Measurements from ENCODE around the gene LGI4.

DNA sequence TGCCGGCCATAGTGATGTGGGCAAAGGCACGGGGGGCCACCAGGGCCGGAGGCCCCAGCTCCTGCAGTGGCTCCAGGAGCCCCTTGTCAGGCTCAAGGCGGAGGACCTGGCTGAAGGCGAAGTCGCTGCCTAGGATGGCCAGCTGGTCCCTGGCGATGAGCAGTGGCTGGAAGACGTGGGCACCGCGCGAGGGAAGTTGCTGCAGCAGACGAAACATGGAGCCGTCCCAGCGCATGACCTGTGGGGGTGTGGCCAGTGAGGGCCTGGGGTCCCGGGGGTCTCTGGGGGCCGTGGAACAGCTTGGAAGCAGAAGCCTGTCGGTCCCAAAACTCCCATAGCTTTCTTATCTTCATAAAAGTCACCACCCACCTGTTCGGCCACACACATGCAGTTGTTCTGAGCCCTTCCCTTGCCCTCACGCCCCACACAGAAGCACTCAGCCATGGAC, 9.6 kb downstream of the LGI4 start:
- TF ChIP-seq, protein P1, sequence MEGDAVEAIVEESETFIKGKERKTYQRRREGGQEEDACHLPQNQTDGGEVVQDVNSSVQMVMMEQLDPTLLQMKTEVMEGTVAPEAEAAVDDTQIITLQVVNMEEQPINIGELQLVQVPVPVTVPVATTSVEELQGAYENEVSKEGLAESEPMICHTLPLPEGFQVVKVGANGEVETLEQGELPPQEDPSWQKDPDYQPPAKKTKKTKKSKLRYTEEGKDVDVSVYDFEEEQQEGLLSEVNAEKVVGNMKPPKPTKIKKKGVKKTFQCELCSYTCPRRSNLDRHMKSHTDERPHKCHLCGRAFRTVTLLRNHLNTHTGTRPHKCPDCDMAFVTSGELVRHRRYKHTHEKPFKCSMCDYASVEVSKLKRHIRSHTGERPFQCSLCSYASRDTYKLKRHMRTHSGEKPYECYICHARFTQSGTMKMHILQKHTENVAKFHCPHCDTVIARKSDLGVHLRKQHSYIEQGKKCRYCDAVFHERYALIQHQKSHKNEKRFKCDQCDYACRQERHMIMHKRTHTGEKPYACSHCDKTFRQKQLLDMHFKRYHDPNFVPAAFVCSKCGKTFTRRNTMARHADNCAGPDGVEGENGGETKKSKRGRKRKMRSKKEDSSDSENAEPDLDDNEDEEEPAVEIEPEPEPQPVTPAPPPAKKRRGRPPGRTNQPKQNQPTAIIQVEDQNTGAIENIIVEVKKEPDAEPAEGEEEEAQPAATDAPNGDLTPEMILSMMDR (IDR thresholded peaks at IDR 0.05): no peak
- TF ChIP-seq POLR2AphosphoS5 (IDR thresholded peaks at IDR 0.05) (no peak), EP300 (IDR thresholded peaks at IDR 0.05) (no peak), POLR2A (IDR thresholded peaks at IDR 0.05) (no peak)
